ES-I3 (cell line): ENCODE results near the gene RHBDF2.

Experiments used
- H3K36me3 ChIP-seq: 2 replicates; pipeline ENCODE4 v1.6.1; 2013; ENCODE audit warnings: mild to moderate bottlenecking, low read length, control low read depth, moderate library complexity; ENCODE audit not compliant: insufficient read depth
- H3K4me1 ChIP-seq: 2 replicates; pipeline ENCODE4 v1.6.1; 2013; ENCODE audit warnings: mild to moderate bottlenecking, control low read depth, low read length; ENCODE audit not compliant: insufficient read depth
- H3K9ac ChIP-seq: 2 replicates; pipeline ENCODE4 v1.6.1; 2013; ENCODE audit warnings: low read depth, mild to moderate bottlenecking, low read length, moderate library complexity
- H3K9me3 ChIP-seq: 2 replicates; pipeline ENCODE4 v1.6.1; 2013; ENCODE audit warnings: mild to moderate bottlenecking, low read length, moderate library complexity; ENCODE audit not compliant: control insufficient read depth, insufficient read depth

RHBDF2 gene

GRCh38 chr17:76445697-76446448, 55.4 kb downstream of the RHBDF2 start:
- Histone ChIP-seq H3K9ac (no peak overlapping the region; the same call in 1 of the 2 replicates), H3K4me1 (peaks cover 82% of the 10 kb centered on the region), H3K36me3 (no peaks in the 10 kb centered on the region), H3K9me3 (no peaks in the 10 kb centered on the region)

GRCh38 chr17:76444518-76445311, 56.5 kb downstream of the RHBDF2 start:
- H3K9me3 ChIP-seq = no peaks in the 10 kb centered on the region
- H3K9ac ChIP-seq = no peak overlapping the region; the same call in 1 of the 2 replicates
- H3K4me1 ChIP-seq = peaks cover 81% of the 10 kb centered on the region
- H3K36me3 ChIP-seq = no peaks in the 10 kb centered on the region

GRCh38 chr17:76442341-76443338, 58.6 kb downstream of the RHBDF2 start:
- peaks cover 79% of the 10 kb centered on the region for H3K4me1 ChIP-seq
- no peaks in the 10 kb centered on the region for H3K36me3 ChIP-seq
- H3K9ac ChIP-seq = no peak overlapping the region
- no peaks in the 10 kb centered on the region for H3K9me3 ChIP-seq

- Histone ChIP-seq H3K4me1 (peaks cover 70% of the 10 kb centered on the region), H3K9me3 (no peaks in the 10 kb centered on the region), H3K9ac (no peak overlapping the region), H3K36me3 (no peaks in the 10 kb centered on the region)
Observed at GRCh38 chr17:76441686-76442340, 59.4 kb downstream of the RHBDF2 start.

DNA sequence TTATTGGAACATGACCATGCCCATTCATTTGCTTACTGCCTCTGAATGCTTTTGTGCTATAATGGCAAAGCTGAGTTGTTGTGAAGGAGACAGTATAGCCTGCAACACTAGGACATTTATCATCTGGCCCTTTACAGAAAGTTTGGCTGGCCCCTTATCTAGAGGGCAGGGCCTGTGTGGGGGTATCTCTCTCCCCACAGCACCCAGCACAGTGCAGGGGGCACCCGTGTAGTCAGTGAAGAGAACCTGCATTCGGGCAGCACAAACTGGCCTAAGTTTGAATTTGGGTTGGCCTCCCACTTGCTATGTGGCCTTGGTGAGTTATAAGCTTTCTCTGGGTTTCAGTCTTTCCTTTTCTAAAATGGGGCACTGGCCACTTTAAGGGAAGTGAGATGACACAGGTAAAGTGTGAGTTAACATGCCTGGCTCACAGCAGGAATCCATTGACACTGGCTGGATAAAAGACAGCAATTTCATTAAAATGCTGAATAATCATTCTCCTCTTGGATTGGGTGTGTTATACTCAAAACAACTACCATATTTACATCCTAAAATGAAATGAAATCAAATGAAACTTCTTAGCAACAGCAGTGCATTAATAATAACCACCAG, 60.4 kb downstream of the RHBDF2 start:
- peaks cover 61% of the 10 kb centered on the region for H3K4me1 ChIP-seq
- H3K36me3 ChIP-seq = no peaks in the 10 kb centered on the region
- no peak overlapping the region for H3K9ac ChIP-seq
- H3K9me3 ChIP-seq = no peaks in the 10 kb centered on the region

DNA sequence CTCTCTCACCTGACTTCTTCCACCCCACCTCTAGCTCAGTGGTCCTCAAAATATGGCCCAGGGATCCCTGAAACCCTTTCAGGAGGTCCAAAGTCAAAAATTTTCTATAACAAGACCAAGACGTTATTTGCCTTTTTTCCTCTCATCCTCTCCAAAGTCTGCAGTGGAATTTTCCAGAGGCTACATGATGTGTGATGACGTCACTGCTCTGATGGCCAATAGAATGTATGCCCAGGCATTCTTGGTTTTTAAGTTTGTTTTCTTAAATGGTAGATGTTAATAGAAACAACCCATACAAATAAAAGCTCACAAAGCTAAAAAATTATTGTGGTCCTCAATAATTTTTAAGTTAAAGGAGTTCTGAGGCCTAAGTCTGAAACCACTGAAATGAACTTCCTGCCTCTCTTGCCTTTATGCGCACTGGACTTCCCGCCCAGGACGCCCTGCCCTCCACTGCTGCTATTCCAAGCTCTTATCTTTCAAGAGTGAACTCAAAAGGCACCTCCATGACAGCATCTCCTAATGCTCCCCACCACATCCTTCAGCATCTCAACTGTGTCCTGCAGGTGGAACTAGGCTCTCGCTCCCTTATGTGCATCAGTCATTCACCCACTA, 61.8 kb downstream of the RHBDF2 start:
- H3K9ac ChIP-seq = no peak overlapping the region
- no peaks in the 10 kb centered on the region for H3K9me3 ChIP-seq
- peaks cover 48% of the 10 kb centered on the region for H3K4me1 ChIP-seq
- no peaks in the 10 kb centered on the region for H3K36me3 ChIP-seq

GRCh38 chr17:76438906-76439305, 62.3 kb downstream of the RHBDF2 start:
- Histone ChIP-seq H3K4me1 (peaks cover 44% of the 10 kb centered on the region), H3K9ac (no peak overlapping the region), H3K36me3 (no peaks in the 10 kb centered on the region), H3K9me3 (no peaks in the 10 kb centered on the region)

GRCh38 chr17:76437467-76438402, 63.5 kb downstream of the RHBDF2 start:
- Histone ChIP-seq H3K9ac (no peak overlapping the region), H3K36me3 (no peaks in the 10 kb centered on the region), H3K9me3 (no peaks in the 10 kb centered on the region), H3K4me1 (peaks cover 41% of the 10 kb centered on the region)

GRCh38 chr17:76435751-76436150, 65.5 kb downstream of the RHBDF2 start:
- no peaks in the 10 kb centered on the region for H3K9me3 ChIP-seq
- H3K4me1 ChIP-seq = peaks cover 36% of the 10 kb centered on the region
- H3K36me3 ChIP-seq = no peaks in the 10 kb centered on the region
- no peak overlapping the region for H3K9ac ChIP-seq

DNA sequence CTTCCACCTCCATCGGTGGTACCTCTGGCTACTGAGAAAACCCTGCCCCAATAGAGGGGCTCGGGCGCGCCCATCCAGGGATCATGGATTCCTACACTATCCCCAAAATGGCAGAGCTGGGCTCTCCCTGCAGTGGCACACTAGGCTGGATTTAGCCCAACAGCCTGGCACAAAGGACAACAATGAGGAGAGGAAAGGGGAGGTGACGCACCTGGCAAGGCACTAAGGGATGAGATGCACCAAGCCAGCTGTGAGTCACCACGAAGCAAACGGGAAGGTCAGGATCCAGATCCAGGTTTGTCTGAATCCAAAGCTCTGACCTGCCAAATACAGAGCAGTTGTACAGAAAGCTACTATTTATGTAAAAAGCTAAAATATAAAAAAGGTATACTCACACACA, 66.4 kb downstream of the RHBDF2 start:
- Histone ChIP-seq H3K9ac (no peak overlapping the region), H3K4me1 (peaks cover 33% of the 10 kb centered on the region), H3K36me3 (no peaks in the 10 kb centered on the region), H3K9me3 (no peaks in the 10 kb centered on the region)

- Histone ChIP-seq H3K9me3 (no peaks in the 10 kb centered on the region), H3K9ac (no peak overlapping the region)
Observed at GRCh38 chr17:76433693-76434092, 67.5 kb downstream of the RHBDF2 start.

GRCh38 chr17:76432712-76433336, 68.4 kb downstream of the RHBDF2 start:
- Histone ChIP-seq H3K9ac (no peak overlapping the region), H3K4me1 (peaks cover 18% of the 10 kb centered on the region), H3K36me3 (peaks cover 2% of the 10 kb centered on the region; the same call in 1 of the 2 replicates), H3K9me3 (no peaks in the 10 kb centered on the region)

More at GRCh38 chr17:76433693-76434092, 67.5 kb downstream of the RHBDF2 start:
- Histone ChIP-seq H3K4me1 (peaks cover 23% of the 10 kb centered on the region), H3K36me3 (no peaks in the 10 kb centered on the region)
